ENCODE data around the gene SF3B1. TPM values are rescaled to one million over a fixed set of nuclear protein-coding genes. Genes with fewer than 3 reads are reported as not detected.
A peak's percentile ranks its signal among the peaks of the same experiment; 100 is the strongest.
"Not testable (repeated sequence)": the region's sequence is repeated elsewhere in the genome, so short reads cannot be mapped to it uniquely, and the experiment has no call there.

SF3B1 gene
- total RNA-seq, 4 donors from 2014 or later = 356 to 1,013 (median 641) TPM

GRCh38 chr2:197381641-197382040 is 53.2 kb downstream of the SF3B1 start:
- intact Hi-C loops (cut with DNase I; ENCODE audit: low total_unique reads) = no loop called here
- no peak for DNase-seq
- H3K36me3 ChIP-seq = no peaks in the 10 kb centered on the region
- TF ChIP-seq CTCF (IDR thresholded peaks at IDR 0.05) = no peak
- TF ChIP-seq POLR2A (IDR thresholded peaks at IDR 0.05) = no peak
- no peaks in the 10 kb centered on the region for H3K4me1 ChIP-seq
- no peaks in the 10 kb centered on the region for H3K27me3 ChIP-seq
- H3K27ac ChIP-seq = no peak overlapping the region
- no peaks in the 10 kb centered on the region for H3K9me3 ChIP-seq
- no peak overlapping the region for H3K4me3 ChIP-seq

- H3K9me3 ChIP-seq, H3K27ac ChIP-seq, H3K27me3 ChIP-seq, H3K4me1 ChIP-seq, DNase-seq, H3K36me3 ChIP-seq, H3K4me3 ChIP-seq: not testable (repeated sequence)
- intact Hi-C loops (cut with DNase I; ENCODE audit: low total_unique reads) = loop anchor here (10.0 kb wide), 1 partner anchor 255 kb away; no protein-coding TSS in a partner anchor
Observed at GRCh38 chr2:197379918-197380309, 54.9 kb downstream of the SF3B1 start.

- not testable (repeated sequence) for H3K36me3 ChIP-seq, DNase-seq, H3K4me1 ChIP-seq, H3K27me3 ChIP-seq, H3K9me3 ChIP-seq, H3K4me3 ChIP-seq
- intact Hi-C loops (cut with DNase I; ENCODE audit: low total_unique reads) = loop anchor here (10.0 kb wide), 1 partner anchor 255 kb away; no protein-coding TSS in a partner anchor
- peak overlapping the region; percentile 4 to 53 for H3K27ac ChIP-seq
Observed at GRCh38 chr2:197379308-197379917, 55.4 kb downstream of the SF3B1 start.

GRCh38 chr2:197378494-197379307 is 56.1 kb downstream of the SF3B1 start:
- Histone ChIP-seq H3K9me3 (no peaks in the 10 kb centered on the region), H3K4me1 (no peaks in the 10 kb centered on the region), H3K27ac (peak overlapping the region; percentile 4 to 53), H3K27me3 (no peaks in the 10 kb centered on the region), H3K4me3 (no peak overlapping the region), H3K36me3 (no peaks in the 10 kb centered on the region)
- peak; percentile 39 to 50 for DNase-seq
- intact Hi-C loops (cut with DNase I; ENCODE audit: low total_unique reads) = loop anchor here (10.0 kb wide), 1 partner anchor 254 kb away; no protein-coding TSS in a partner anchor
- TF ChIP-seq CTCF (IDR thresholded peaks at IDR 0.05) (peak; percentile 73 to 78 (median 76)), POLR2A (IDR thresholded peaks at IDR 0.05) (no peak)

GRCh38 chr2:197378086-197378485 is 56.7 kb downstream of the SF3B1 start:
- Histone ChIP-seq H3K36me3 (no peaks in the 10 kb centered on the region), H3K9me3 (no peaks in the 10 kb centered on the region), H3K4me1 (no peaks in the 10 kb centered on the region), H3K27me3 (no peaks in the 10 kb centered on the region), H3K27ac (peak overlapping the region in 1 of 2 donors; percentile 0), H3K4me3 (no peak overlapping the region)
- intact Hi-C loops (cut with DNase I; ENCODE audit: low total_unique reads) = loop anchor here (10.0 kb wide), 1 partner anchor 253 kb away; no protein-coding TSS in a partner anchor
- DNase-seq = no peak
- TF ChIP-seq POLR2A (IDR thresholded peaks at IDR 0.05) (no peak), CTCF (IDR thresholded peaks at IDR 0.05) (no peak)

GRCh38 chr2:197377670-197378069 is 57.2 kb downstream of the SF3B1 start:
- Histone ChIP-seq H3K4me3 (no peak overlapping the region), H3K27ac (peak overlapping the region in 1 of 2 donors; percentile 0), H3K9me3 (no peaks in the 10 kb centered on the region), H3K27me3 (no peaks in the 10 kb centered on the region), H3K4me1 (no peaks in the 10 kb centered on the region), H3K36me3 (no peaks in the 10 kb centered on the region)
- no peak for DNase-seq
- TF ChIP-seq CTCF (IDR thresholded peaks at IDR 0.05) = no peak
- TF ChIP-seq POLR2A (IDR thresholded peaks at IDR 0.05) = no peak
- intact Hi-C loops (cut with DNase I; ENCODE audit: low total_unique reads) = loop anchor here (10.0 kb wide), 1 partner anchor 253 kb away; no protein-coding TSS in a partner anchor
